Placental pericyte (primary cell): ENCODE measurements around the gene FNDC8. TPM values are rescaled to one million over a fixed set of nuclear protein-coding genes. Genes with fewer than 3 reads are reported as not detected.

Experiments used
- small RNA-seq: library from RNA; depleted of rRNA; stranded (forward); fragments of <200 nt; gene quantifications from one replicate; pipeline ENCODE3, GENCODE V24; 2012; ENCODE audit warnings: low replicate concordance
- total RNA-seq: library from RNA; depleted of rRNA; stranded (reverse); fragments of >200 nt; gene quantifications from 2 replicates; pipeline ENCODE4 v1.2.3, GENCODE V29; 2012

Gene FNDC8
- total RNA-seq: not detected in 2 replicates

DNA sequence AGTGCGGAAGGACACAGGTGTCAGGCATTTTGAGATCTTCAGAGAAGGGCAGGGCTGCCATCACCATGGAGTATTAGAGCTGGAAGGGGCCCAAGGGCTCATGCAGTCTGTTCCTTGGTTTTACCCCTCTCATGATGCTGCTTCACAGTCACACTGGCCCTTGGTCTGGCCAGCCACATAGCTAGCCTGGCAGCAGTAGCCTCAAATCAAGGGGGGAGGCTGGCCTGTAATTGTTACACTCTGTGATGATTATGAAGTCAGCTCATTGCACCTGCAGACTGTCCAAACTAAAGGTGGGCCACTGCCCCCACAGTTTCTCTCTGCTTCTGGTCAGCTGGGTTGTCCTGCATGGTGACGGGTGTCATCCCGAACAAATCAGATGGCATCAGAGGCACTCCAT lies at the start of gene FNDC8:
Gene FNDC8 (plus strand): TSS at position 301 of the 400 bp plus-strand sequence. CDS start 79 bp downstream, at position 380.

DNA sequence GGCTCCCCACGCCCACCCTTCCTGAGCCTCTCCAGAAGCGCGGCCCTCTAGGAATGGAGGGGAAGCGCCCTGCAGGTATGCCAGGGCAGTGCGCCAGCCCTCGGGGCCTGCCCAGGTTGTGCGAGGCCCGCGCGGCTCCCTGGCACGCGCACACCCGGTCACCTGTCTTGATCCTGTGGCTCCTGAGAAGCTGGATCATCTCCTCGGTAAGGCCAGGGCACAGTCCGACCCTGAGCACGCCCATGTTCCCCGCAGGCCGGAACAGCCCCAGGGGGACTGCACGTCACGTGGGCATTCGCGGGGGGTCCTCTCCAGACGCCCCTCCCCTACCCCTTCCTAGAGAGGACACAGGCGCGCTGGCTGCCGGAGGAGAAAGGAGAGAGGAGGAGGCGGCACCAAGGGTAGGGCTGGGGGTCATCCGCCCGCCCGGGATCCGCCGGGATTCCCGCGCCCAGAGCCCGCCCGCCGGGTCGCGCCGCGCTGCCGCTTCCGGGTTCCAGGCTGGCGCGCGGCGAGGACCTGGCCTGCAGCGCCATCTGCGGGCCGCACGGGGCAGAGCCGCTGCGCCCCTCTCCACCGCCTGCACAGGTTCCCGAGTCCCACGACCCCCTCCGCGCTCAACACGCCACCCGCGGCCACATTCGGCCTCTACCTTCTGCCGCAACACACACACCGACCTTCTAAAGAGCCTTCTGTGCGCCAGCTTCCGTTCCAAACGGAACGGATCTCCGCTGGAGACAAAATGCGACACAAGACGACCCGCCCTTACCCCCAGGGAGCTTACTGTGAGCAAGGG lies 1.8 kb upstream of the FNDC8 start, which contains the start of gene RAD51D:
Gene RAD51D (minus strand): TSS at position 491 of the 796 bp plus-strand sequence. CDS start 247 bp downstream, at position 244.

DNA sequence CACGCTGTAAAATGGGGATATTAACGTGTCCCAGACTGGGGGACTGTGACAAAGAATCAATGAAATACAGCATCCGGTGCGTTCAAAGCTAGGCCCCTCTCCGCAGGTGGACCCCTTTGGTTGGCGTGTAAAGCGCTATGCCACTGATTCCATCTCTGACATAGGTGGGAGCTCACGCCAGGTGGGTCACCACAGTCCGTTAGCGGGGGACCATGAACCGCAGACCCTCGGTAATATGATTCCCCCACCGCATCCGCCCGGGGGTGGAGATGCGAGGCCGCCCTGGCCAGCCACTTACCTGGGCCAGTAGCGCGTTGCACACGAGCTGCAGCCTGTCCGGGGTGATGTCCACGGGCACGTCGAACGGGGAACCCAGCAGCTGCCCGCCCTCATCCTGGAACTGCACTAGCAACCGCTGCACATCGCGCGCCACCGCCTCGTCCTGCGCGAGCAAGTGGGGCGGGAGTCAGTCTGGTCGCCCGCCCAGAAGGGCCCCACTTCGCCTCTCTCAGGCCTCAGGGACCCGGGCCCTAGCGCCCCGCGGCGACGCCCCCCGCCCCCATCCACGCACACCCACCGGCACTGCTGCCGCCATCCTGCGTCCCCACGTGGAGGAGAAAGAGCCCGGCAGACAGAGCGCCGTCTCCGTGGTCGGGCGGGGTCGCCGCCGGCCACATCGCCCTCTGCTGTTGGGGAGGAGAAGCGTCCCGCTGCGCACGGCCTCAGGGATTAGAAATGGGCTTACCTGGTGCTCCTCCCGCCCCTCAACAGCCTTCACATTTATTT lies 20.5 kb downstream of the FNDC8 start, which contains the start of gene NLE1:
Gene NLE1 (minus strand): TSS at position 623 of the 786 bp plus-strand sequence. CDS start 28 bp downstream, at position 595.

DNA sequence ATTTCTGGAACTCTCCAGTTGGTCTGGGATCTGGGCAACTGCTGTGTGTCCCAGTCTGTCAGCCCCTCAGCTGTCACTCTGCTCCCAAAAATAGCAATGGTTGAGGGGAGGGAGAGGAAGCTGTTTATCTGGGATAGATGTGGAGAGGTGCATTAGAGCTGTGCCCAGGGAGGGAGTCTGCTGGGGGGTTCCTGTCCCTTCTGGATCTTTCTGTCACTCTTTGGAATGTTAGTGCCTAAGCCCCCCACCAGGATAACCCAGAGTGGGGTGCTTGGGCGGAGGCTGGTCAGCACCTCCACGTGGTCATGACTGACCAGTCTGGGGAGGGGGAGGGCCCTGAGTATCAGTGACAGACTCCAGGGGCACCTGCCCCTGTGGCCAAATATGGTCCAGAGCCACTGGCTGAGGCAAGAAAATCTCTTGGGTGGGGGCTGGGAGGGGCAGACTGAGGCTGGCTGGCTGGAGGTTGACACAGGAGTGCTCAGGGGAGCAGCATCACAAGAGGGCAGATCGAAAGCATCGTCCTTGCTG lies 26.0 kb downstream of the FNDC8 start, which contains the start of gene UNC45B:
Gene UNC45B (plus strand): TSS at position 443 of the 531 bp plus-strand sequence. CDS start 447 bp downstream, outside the sequence.

Small RNAs within 50 kb of the gene (small RNA-seq; reads per million reads assigned to genes)
- gene AC004223.1: 0.29 reads per million
- gene RNU6-840P: not detected

Other genes starting within 250 kb of the FNDC8 start
- 1.1 and 5.0 TPM in 2 replicates for gene CCT6B, start 160.2 kb upstream of the FNDC8 start, total RNA-seq
- gene ZNF830, start 160.1 kb upstream of the FNDC8 start, total RNA-seq: 12.6 and 13.1 TPM in 2 replicates
- gene LIG3, start 141.1 kb upstream of the FNDC8 start, total RNA-seq: 32.4 and 50.4 TPM in 2 replicates
- gene RFFL, start 57.9 kb upstream of the FNDC8 start, total RNA-seq: 25.8 and 30.9 TPM in 2 replicates
- gene RAD51D, start 1.8 kb upstream of the FNDC8 start, total RNA-seq: 7.2 and 13.6 TPM in 2 replicates
- 15.5 and 23.9 TPM in 2 replicates for gene NLE1, start 20.7 kb downstream of the FNDC8 start, total RNA-seq
- gene UNC45B, start 26.2 kb downstream of the FNDC8 start, total RNA-seq: not detected in 2 replicates
- gene SLC35G3, start 72.8 kb downstream of the FNDC8 start, total RNA-seq: not detected in 2 replicates
- gene SLFN5, start 121.5 kb downstream of the FNDC8 start, total RNA-seq: 79.5 and 151 TPM in 2 replicates